B cell (primary cell): ENCODE data around the gene CUBN. TPM values are rescaled to one million over a fixed set of nuclear protein-coding genes. Genes with fewer than 3 reads are reported as not detected.

Experiments
- ATAC-seq: fragments of 200-7000 bp; cut with Tn5 transposase; one replicate; pipeline ENCODE4 v1.10.0; 2021; ENCODE audit warnings: low read depth, mild to moderate bottlenecking, moderate number of reproducible peaks, moderate library complexity
- CTCF ChIA-PET: fragments of 350-600 bp; sonication (Branson Sonifier 250); formaldehyde crosslinking; loops from one replicate; lab custom pipeline; 2021; ENCODE audit warnings: antibody characterized with exemption, inconsistent platforms; lab: Charles Lee
- POLR2A ChIA-PET: fragments of 350-600 bp; sonication (Branson Sonifier 250); formaldehyde crosslinking; loops from one replicate; lab custom pipeline; 2021; ENCODE audit warnings: antibody characterized with exemption; lab: Charles Lee
- DNase-seq: peaks from one replicate; pipeline ENCODE4 v3.0.0; 2013
- H2AFZ ChIP-seq: 2 replicates; pipeline ENCODE4 v1.6.1; 2012; ENCODE audit warnings: mild to moderate bottlenecking, low read depth, low read length; ENCODE audit not compliant: insufficient read depth, poor library complexity, severe bottlenecking
- H3K27ac ChIP-seq, 2 donors: 1 replicate in 1 of 2; 2 replicates in 1 of 2; pipeline ENCODE4 v1.5.1; 2012 to 2013; ENCODE audit warnings: low read length in 2 of 2, mild to moderate bottlenecking in 2 of 2, moderate library complexity in 1 of 2
- H3K27me3 ChIP-seq, 4 experiments: fragments of 200-600 bp in 1 of 4; sonication (generic) in 1 of 4; replicated peaks in 1 of 4; 1 replicate in 2 of 4; 2 replicates in 2 of 4; pipeline versions ENCODE4 v1.6.1 to v1.7.0; 2013 to 2016; ENCODE audit warnings: low read length in 3 of 4, mild to moderate bottlenecking in 2 of 4, mixed read lengths in 1 of 4, moderate library complexity in 1 of 4; ENCODE audit not compliant: insufficient read depth in 4 of 4, control insufficient read depth in 3 of 4; ENCODE audit errors: control extremely low read depth in 1 of 4
- H3K36me3 ChIP-seq, 2 experiments: replicated peaks in 1 of 2; 1 replicate in 1 of 2; 2 replicates in 1 of 2; pipeline versions ENCODE4 v1.6.1 to v1.7.1; 2013; ENCODE audit warnings: low read length in 1 of 2; ENCODE audit not compliant: insufficient read depth in 2 of 2, control insufficient read depth in 1 of 2; ENCODE audit errors: control extremely low read depth in 1 of 2, extremely low read depth in 1 of 2
- H3K4me1 ChIP-seq, 2 donors: fragments of 200-600 bp in 1 of 2; sonication (generic) in 1 of 2; 1 replicate in 1 of 2; 2 replicates in 1 of 2; pipeline versions ENCODE4 v1.5.1 to v1.6.1; 2013 to 2017; ENCODE audit warnings: low read length in 2 of 2; ENCODE audit not compliant: control insufficient read depth in 2 of 2, insufficient read depth in 2 of 2
- H3K4me2 ChIP-seq: replicated peaks from 2 replicates; pipeline ENCODE3; 2012; ENCODE audit warnings: mild to moderate bottlenecking, low read depth, low read length; ENCODE audit not compliant: poor library complexity, severe bottlenecking
- H3K4me3 ChIP-seq, 5 experiments: fragments of 200-600 bp in 1 of 5; sonication (generic) in 1 of 5; 1 replicate in 3 of 5; 2 replicates in 2 of 5; pipeline versions ENCODE4 v1.5.1 to v1.7.0; 2011 to 2016; ENCODE audit warnings: low read length in 4 of 5, mild to moderate bottlenecking in 4 of 5, low read depth in 2 of 5, control low read depth in 1 of 5, moderate library complexity in 1 of 5; ENCODE audit not compliant: insufficient read depth in 1 of 5; ENCODE audit errors: control extremely low read depth in 1 of 5, extremely low read depth in 1 of 5
- H3K79me2 ChIP-seq: fragments of 200-600 bp; sonication (generic); one replicate; pipeline ENCODE4 v1.6.0; 2016; ENCODE audit warnings: low read length; ENCODE audit not compliant: control insufficient read depth, insufficient read depth
- H3K9ac ChIP-seq: fragments of 200-600 bp; sonication (generic); 2 replicates; pipeline ENCODE4 v1.6.1; 2017; ENCODE audit warnings: mild to moderate bottlenecking, low read length, moderate library complexity
- H3K9me3 ChIP-seq, 3 donors: one replicate each; pipeline versions ENCODE4 v1.6.1 to v1.7.1; 2013; ENCODE audit warnings: low read length in 2 of 3; ENCODE audit not compliant: control insufficient read depth in 2 of 3, insufficient read depth in 1 of 3; ENCODE audit errors: control extremely low read depth in 1 of 3
- H4K20me1 ChIP-seq: 2 replicates; pipeline ENCODE4 v1.6.0; 2012; ENCODE audit warnings: mild to moderate bottlenecking, low read length; ENCODE audit not compliant: insufficient read depth, control insufficient read depth, poor library complexity, severe bottlenecking
- H3K27ac Mint-ChIP-seq: one replicate; pipeline ENCODE4 v1.8.0; 2021; ENCODE audit warnings: mixed read lengths
- H3K27me3 Mint-ChIP-seq: one replicate; pipeline ENCODE4 v1.8.0; 2021; ENCODE audit warnings: mixed read lengths
- H3K4me1 Mint-ChIP-seq: one replicate; pipeline ENCODE4 v1.8.0; 2021; ENCODE audit warnings: mixed read lengths
- H3K4me3 Mint-ChIP-seq: one replicate; pipeline ENCODE4 v1.8.0; 2021; ENCODE audit warnings: mixed read lengths
- H3K9me3 Mint-ChIP-seq: one replicate; pipeline ENCODE4 v1.8.0; 2022; ENCODE audit warnings: mixed read lengths; ENCODE audit not compliant: insufficient read depth
- EZH2 ChIP-seq: IDR thresholded peaks from 2 replicates; pipeline ENCODE4 v1.6.1; 2012; ENCODE audit warnings: borderline replicate concordance, low read depth, mild to moderate bottlenecking, moderate library complexity, low read length; ENCODE audit not compliant: insufficient read depth, poor library complexity, severe bottlenecking
- WGBS: methylation state at CpG from one replicate; pipeline ENCODE4 v1.1.5; 2013; ENCODE audit warnings: missing lambda C conversion rate; ENCODE audit not compliant: insufficient coverage; 5-methylcytosine and 5-hydroxymethylcytosine counted together
- intact Hi-C: fragments of 100-400 bp; cut with micrococcal nuclease; formaldehyde crosslinking; loops from one replicate; pipeline ENCODE4 v1.10.0; 2022
- polyA plus RNA-seq: library from polyadenylated mRNA; depleted of rRNA; stranded (reverse); fragments of >200 nt; gene quantifications from 2 replicates; pipeline ENCODE4 v1.2.3, GENCODE V29; 2012
- total RNA-seq, 2 donors: library from RNA; stranded (reverse); fragments of 120-200 nt in 1 of 2; gene quantifications; 1 replicate in 1 of 2; 2 replicates in 1 of 2; pipeline versions ENCODE4 v1.2.3 to v1.2.4, GENCODE V29; 2013 to 2022
- TF ChIP-seq, protein P1 (sequence below): fragments of 200-600 bp; IDR thresholded peaks from one replicate; pipeline ENCODE4 v1.8.0; 2022; ENCODE audit warnings: antibody characterized with exemption, mild to moderate bottlenecking

CUBN gene
- total and polyA plus RNA-seq, 2 donors (not counting 1 experiment from before 2014, with no cell fraction given), result 4.2 to 5.7 TPM

DNA sequence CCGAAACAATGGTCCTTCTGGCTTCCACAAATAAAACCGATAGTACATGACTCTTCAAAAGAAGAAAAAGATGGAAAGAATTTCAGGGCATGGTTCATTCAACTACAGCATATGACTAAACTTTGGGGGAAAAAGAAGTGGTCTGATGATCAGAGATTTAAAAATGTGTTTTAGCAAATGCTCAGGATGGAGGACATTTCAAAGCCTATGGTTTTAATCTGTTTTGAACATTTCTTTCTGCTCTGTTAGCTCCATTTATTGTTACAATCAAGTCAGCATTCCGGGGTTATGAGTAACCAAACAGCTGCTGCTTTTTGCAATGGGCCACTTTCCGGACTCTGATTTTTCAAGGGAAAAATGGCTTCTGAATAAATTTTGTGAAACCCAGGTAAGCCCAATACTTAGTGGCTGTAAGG is 142.4 kb downstream of the CUBN start:
- no peak overlapping the region for H3K4me3 Mint-ChIP-seq
- CTCF ChIA-PET, result no interaction called here
- no peak overlapping the region for H3K27ac ChIP-seq
- no peaks in the 10 kb centered on the region for H3K4me1 Mint-ChIP-seq
- ATAC-seq, result no peak
- H3K9me3 Mint-ChIP-seq, result no peaks in the 10 kb centered on the region
- POLR2A ChIA-PET, result no interaction called here
- no peak overlapping the region for H3K9ac ChIP-seq
- peaks cover 3% of the 10 kb centered on the region for H3K27me3 Mint-ChIP-seq
- 80% methylated on average over 1 of the region's 4 CpGs for WGBS
- H3K4me2 ChIP-seq, result no peak overlapping the region
- no peaks in the 10 kb centered on the region for H3K4me1 ChIP-seq
- H3K79me2 ChIP-seq, result no peaks in the 10 kb centered on the region
- H3K27ac Mint-ChIP-seq, result no peak overlapping the region
- TF ChIP-seq, protein P1, sequence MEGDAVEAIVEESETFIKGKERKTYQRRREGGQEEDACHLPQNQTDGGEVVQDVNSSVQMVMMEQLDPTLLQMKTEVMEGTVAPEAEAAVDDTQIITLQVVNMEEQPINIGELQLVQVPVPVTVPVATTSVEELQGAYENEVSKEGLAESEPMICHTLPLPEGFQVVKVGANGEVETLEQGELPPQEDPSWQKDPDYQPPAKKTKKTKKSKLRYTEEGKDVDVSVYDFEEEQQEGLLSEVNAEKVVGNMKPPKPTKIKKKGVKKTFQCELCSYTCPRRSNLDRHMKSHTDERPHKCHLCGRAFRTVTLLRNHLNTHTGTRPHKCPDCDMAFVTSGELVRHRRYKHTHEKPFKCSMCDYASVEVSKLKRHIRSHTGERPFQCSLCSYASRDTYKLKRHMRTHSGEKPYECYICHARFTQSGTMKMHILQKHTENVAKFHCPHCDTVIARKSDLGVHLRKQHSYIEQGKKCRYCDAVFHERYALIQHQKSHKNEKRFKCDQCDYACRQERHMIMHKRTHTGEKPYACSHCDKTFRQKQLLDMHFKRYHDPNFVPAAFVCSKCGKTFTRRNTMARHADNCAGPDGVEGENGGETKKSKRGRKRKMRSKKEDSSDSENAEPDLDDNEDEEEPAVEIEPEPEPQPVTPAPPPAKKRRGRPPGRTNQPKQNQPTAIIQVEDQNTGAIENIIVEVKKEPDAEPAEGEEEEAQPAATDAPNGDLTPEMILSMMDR, result no peak
- no peak for TF ChIP-seq EZH2
- H4K20me1 ChIP-seq, result no peaks in the 10 kb centered on the region
- no peaks in the 10 kb centered on the region for H3K9me3 ChIP-seq
- H3K27me3 ChIP-seq, result no peaks in the 10 kb centered on the region
- H2AFZ ChIP-seq, result no peak overlapping the region
- no peak for DNase-seq
- intact Hi-C loops, result no loop called here
- H3K36me3 ChIP-seq, result no peaks in the 10 kb centered on the region
- H3K4me3 ChIP-seq, result no peak overlapping the region

DNA sequence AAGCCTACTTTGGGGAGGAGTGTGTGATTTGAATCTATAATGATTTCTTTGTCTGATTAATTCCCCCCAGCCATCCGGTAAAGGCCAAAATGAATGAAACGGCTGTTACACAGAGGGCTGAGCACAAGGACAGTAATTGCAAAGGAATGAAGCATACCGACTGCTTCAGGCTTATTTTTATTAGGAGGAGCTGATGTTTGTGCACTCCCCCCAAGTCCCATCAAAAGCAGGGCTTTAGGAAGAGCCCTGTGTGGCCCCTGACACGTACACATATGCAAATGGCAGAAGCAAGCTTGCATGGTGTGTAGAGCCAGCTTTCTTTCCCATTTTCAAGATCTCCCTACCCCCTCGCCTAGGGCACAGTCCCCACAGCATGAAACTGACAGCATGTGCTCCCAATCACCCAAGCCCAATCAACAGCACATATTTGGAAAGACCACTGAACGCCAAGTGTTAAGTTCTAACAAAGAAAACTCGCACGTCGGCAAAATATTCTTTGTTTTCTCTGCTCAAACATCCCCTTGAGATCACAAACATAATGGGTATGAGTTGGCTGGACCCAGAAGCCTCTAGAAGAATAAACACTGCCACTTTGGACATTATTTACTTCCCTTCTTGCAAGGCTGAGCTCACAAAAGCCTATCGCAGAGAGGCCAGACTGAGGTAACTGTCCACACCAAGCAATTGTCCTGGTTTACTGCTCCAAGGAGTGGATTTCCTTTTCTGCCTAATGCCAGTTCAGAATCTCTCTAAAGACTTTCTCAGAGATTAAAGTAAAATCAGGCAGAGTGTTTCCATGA is 143.0 kb downstream of the CUBN start:
- TF ChIP-seq, protein P1, result no peak
- TF ChIP-seq EZH2, result no peak
- Histone ChIP-seq H3K79me2 (no peaks in the 10 kb centered on the region), H3K9ac (no peak overlapping the region), H4K20me1 (no peaks in the 10 kb centered on the region), H2AFZ (no peak overlapping the region), H3K4me3 (no peak overlapping the region), H3K4me2 (no peak overlapping the region), H3K27ac (no peak overlapping the region), H3K9me3 (no peaks in the 10 kb centered on the region), H3K27me3 (no peaks in the 10 kb centered on the region), H3K36me3 (no peaks in the 10 kb centered on the region), H3K4me1 (no peaks in the 10 kb centered on the region)
- POLR2A ChIA-PET, result no interaction called here
- ATAC-seq (no peak), DNase-seq (no peak)
- Mint-ChIP-seq H3K4me3 (no peak overlapping the region), H3K27me3 (peaks cover 3% of the 10 kb centered on the region), H3K9me3 (no peaks in the 10 kb centered on the region), H3K4me1 (no peaks in the 10 kb centered on the region), H3K27ac (no peak overlapping the region)
- CTCF ChIA-PET, result no interaction called here
- 97% methylated on average over 3 of the region's 10 CpGs for WGBS
- intact Hi-C loops, result no loop called here
